GM12801 (cell line): ENCODE data around the gene CBL.

Experiments used
- TF ChIP-seq, protein P1 (sequence below): IDR thresholded peaks from one replicate; pipeline ENCODE4 v1.5.1; 2011; ENCODE audit warnings: control low read depth; ENCODE audit not compliant: insufficient read length; ENCODE audit errors: extremely low read depth

Gene CBL

DNA sequence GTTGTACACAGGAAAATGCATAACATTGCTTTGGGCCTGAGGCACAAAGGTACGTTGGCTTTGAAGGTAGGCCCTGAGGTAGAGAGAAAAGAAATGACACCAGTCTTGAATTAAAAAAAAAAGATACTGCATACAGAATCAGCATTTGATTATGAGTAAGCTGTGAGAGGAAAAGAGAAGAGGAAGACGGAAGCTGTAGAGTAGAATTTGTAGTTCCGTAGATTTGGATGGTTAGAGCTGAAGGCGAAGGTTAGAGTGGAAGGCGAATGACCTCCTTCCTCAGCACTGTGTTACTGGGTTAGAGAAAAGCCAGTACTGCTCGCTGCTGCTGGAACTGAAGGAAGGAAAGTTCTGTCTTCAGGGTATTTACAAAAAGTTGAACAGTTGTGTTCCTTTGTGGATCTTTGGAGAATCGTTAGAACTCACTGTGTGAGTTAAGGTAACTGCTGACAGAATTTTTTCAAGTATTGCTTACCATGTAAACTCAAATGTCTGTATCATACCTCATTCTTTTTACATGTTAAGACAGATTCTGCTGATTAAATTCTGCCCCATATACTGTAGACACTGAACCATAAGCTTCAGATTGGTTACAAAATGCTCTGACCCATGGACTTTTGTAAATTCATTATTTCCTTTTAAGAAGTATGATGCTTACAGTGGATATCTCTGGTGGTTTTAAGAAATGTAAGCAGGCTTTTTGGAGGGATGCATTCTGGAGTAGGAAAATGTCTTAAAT is 60.5 kb downstream of the CBL start:
- TF ChIP-seq, protein P1, sequence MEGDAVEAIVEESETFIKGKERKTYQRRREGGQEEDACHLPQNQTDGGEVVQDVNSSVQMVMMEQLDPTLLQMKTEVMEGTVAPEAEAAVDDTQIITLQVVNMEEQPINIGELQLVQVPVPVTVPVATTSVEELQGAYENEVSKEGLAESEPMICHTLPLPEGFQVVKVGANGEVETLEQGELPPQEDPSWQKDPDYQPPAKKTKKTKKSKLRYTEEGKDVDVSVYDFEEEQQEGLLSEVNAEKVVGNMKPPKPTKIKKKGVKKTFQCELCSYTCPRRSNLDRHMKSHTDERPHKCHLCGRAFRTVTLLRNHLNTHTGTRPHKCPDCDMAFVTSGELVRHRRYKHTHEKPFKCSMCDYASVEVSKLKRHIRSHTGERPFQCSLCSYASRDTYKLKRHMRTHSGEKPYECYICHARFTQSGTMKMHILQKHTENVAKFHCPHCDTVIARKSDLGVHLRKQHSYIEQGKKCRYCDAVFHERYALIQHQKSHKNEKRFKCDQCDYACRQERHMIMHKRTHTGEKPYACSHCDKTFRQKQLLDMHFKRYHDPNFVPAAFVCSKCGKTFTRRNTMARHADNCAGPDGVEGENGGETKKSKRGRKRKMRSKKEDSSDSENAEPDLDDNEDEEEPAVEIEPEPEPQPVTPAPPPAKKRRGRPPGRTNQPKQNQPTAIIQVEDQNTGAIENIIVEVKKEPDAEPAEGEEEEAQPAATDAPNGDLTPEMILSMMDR, result no peak

DNA sequence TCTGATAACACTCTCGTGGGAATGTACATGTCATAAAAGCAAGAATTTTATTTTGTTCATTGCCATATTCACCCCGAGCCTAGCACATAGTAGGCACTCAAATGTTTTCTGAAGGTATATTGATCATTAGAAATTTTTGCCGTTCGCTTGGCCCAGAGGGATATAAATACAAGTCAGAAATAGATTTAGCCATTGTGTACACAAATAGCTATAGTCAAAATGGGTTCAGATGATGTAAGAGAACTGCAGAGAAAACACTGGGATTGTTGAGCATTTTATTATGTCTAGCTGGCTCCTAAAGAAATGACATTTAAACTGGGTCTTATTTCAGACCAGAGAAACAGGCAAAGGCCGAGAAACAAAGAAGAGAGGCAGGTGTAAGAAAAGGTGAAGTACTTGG is 61.5 kb downstream of the CBL start:
- TF ChIP-seq, protein P1, result no peak

DNA sequence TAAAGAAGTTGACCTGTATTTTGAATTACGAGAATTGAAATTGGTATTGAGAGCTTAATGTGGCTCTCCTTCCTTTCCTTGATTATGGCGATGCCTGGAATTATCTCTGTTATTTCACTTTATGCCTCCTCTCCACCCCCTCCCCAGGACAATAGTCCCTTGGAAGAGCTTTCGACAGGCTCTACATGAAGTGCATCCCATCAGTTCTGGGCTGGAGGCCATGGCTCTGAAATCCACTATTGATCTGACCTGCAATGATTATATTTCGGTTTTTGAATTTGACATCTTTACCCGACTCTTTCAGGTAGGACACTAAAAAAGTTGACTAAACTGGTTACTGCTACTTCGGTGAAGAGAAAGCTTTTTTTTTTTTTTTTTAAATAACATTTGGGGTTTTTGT is 67.6 kb downstream of the CBL start:
- TF ChIP-seq, protein P1, result no peak

DNA sequence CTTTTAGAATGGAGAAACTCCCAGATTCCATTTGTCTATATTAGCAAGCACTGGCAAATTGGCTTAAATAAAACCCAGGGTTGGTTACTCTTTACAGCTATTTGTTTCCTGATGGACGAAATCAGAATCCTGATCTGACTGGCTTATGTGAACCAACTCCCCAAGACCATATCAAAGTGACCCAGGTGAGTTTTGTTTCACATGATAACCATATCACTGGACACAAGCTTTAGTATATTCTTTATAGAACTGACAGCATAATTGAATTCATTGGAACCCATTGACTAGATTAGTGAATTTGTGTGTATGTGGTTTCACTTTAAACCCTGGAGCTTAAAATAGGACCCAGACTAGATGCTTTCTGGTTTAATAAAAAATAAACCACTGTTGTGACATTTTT is 71.5 kb downstream of the CBL start:
- TF ChIP-seq, protein P1, result no peak

DNA sequence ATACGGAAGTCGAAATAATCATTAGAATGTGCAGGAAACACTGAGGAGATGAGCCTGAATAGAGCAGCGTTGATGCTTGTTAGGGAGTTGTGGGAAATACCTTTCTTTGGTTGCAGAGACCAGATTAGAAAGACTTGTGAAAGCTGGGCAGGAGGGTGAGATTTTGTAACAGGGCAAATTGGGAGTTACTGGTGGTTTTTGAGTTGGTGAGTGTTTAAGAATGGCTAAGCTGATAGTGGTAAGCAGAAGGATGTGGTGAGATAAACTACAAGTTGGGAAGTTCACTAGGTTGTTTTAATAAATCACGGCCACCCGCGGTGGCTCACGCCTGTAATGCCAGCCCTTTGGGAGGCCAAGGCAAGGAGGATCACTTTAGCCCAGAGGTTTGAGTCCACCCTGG is 76.4 kb downstream of the CBL start:
- TF ChIP-seq, protein P1, result no peak

DNA sequence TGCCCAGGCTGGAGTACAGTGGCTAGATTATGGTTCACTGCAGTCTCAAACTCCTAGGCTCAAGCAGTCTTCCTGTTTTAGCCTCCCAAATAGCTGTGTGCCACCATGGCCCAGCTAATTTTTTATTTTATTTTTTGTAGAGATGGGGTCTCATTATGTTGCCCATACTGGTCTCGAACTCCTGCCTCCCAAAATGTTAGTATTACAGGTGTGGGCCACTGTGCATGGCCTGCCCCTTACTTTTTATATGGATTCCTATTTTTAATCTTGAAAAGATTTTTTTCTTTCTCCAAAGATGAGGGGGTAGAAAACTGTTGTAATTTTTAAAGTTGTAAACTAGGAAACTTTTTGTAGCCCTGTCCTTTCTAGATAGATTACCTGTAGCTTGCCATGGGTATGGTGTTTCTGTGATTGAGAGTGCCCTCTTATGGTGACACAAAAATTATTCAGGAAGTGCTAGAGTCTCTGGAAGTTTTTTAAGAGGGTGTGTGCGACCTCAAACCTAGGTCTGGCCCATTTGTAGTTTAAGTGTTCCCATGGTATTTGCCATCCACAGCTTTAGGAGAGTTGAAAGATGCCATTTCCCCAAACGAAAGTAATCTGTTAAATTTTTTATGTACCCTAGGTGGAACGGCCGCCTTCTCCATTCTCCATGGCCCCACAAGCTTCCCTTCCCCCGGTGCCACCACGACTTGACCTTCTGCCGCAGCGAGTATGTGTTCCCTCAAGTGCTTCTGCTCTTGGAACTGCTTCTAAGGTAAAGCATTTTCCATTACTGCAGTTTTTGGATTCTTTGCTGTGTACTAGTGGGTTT is 78.4 kb downstream of the CBL start:
- TF ChIP-seq, protein P1, result no peak

DNA sequence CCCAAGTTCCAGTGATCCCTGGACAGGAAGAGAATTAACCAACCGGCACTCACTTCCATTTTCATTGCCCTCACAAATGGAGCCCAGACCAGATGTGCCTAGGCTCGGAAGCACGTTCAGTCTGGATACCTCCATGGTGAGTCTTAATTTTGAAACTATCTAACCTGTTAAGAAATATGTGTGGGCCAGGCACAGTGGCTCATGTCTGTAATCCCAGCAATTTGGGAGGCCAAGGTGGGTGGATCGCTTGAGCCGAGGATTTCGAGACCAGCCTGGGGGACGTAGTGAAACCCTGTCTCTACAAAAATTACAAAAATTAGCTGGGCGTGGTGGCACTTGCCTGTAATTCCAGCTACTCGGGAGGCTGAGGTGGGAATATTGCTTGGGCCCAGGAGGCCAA is 79.3 kb downstream of the CBL start:
- TF ChIP-seq, protein P1, result no peak
